Glomerular visceral epithelial cell (primary cell): Measurements from ENCODE around the gene PANX2.

Experiments used
- DNase-seq: peaks from one replicate; pipeline ENCODE4 v3.0.0-alpha.2; 2016; ENCODE audit errors: extremely low spot score

The PANX2 gene

DNA sequence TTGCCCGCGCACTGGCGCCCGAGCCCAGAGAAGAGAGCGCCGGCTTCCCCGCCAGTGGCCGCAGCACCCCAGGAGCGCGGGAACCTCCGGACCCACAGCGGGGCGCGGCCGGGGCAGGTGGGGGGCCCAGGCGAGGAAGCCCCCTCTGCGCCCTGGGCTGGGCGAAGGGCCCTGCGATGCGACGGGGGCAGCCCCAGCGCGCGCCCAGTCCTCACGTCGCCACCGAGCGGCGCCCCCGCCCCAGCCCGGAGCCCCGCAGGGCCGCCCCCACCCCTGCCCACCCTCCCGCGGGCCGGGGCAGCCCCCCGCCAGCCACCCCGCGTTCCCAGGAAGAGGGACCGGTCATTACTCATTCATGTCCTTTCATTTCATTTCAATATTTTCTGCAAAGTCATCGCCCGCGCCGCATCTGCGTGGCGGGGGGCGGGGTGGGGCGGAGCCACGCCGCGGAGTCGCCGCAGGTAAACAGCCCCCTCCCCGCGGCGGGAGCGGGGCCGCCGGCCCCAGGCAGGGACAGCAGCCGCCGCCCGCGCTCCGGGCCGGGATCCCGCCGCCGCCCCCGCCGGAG is 673 bp upstream of the PANX2 start:
- DNase-seq, result no peak

DNA sequence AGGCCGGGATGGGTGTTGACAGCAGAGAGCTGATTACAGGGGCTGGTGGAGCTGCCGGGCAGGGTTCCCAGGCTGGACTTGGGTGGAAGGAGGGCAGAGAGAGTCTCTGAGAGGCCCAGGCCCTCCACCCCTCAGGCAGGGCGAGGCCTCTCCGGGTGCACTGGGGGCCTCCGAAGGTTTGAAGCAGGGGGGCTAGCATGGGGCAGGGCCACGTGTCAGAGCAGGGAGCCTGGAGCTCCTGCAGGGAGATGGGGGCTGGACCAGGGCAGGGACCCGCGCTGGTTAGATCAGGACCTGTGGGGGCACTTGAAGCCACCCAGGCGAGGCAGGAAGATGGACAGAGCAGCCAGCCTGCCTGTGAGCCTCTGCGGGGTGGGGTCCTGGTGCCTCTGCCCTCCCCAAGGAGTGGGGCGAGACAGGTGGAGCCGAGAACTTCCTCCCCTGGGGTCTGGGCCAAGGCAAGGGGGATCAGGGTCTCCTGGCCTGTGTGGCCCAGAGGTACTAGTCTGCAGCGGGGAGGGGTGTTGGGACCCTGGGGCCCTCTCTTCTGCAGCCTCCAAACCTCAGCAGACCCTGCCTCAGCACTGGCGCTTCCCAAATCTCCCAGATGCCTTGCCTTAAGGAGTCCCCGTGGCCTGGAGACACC is 911 bp downstream of the PANX2 start:
- DNase-seq, result no peak

DNA sequence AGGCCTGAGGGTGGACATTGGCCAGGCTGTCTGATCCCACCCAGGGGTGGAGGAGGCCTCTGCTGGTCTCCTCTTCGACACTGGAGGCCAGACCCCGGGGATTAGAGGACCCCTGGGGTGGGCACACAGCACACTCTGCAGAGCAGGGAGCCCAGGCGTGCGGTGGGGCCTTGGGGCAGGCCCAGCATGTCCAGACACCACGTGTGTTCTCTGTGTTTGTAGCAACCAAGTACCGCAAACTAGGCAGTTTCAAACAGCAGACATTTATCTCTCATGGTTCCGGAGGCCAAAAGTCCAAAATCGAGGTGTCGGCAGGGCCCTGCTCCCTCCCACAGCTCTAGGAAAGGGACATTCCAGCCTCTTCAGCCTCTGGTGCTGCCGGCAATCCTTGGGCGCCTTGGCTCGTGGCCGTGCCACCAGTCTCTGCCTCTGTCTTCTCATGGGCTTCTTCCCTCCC is 1.5 kb downstream of the PANX2 start:
- DNase-seq, result no peak

DNA sequence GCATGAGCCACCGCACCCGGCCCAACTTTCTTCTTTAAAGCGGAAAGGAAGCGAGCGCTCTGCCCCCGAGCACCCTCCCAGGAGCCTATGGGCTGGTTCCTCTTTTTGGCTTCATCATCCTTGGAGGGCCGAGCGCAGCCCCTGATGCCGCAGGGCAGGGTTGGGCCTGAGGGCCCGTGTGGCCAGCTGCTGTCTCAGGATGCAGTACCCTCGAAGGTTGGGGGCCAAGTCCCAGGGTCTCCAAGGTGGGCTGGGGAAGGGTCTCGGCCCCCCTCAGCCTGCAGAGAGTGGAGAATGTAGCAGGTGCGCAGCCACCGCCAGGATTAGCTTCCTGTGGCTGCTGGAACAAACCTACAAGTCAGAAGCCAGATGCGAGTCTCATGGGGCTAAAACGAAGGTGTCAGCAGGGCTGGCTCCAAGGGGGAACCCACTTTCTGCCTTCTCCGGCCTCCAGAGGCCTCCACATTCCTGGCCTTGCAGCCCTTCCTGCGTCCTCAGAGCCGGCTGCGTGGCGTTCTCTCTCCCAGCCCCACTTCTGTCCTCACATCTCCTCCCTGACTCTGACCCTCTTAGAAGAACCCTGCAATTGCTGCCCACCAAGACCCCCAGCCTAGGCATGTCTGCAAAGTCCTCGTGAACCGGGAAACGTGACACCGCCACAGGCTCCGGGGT is 2.9 kb downstream of the PANX2 start:
- DNase-seq, result no peak

DNA sequence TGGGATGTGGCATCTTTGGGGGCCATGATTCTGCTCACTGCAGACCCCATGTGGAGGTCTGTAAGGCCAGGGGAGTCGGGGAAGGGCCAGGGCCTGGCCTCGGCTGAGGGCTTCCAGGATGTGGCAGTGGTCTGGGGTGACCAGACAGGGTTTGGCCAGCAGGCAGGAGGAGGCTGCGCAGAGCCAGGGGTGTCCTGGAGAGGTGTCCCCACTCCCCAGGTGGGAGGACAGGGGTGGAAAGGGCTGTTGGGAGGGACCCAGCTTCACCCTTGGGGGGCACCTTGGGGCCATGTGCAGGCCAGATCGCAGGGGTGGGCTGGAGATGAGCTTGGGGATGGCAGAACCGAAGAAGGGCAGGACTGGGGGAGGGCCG is 3.4 kb downstream of the PANX2 start:
- no peak for DNase-seq

DNA sequence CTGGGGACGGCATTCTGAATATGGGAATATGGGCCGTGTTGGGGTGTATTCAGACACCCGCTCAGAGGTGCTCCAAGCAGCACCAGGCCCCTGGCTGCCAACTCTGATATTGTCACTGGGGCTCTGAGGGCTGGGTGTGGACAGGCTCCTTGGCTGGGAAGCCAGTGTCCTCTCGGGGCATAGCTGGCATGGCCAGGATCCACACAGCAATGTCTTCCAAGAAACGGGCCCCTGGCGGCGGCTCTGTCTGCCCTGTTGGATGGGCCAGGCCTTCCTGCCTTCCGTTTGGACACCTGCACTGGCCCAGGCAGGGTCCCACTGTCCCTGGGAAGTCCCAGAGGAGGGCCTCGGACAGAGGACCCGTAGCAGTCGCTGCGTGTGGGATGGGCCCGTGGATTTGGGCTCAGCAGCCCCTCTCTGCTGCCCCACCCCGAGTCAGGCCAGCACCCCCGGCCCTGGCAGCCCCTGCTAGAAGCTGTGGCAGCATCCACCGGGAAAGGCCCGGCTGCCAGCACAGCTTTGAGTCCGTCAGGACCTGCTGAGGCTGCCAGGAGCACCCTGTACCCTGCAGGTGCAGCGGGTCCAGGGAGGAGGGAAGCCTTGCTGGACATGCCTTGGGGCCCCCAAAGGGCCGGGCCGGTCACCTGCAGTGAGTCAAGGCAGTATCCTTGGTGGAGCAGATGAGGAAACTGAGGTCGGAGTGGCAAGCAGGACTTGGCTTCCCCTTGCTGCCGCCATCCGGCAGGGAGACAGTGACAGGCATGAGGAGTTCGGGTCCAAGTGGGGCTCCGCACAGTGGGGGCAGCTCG is 4.1 kb downstream of the PANX2 start:
- DNase-seq, result no peak

DNA sequence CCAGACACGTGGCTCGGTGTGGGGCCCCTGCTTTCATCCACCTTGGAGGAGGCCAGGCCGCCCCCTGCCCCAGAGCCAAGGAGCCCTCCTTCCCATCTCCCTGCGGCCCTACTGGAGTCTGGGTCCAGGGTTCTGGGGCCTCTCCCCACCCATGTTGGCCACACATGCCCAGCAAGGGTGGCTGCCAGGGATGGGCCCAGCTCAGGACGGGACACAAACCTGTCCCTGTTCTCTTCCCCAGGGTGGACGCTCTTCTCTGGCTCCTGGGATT is 4.6 kb downstream of the PANX2 start:
- DNase-seq, result no peak

DNA sequence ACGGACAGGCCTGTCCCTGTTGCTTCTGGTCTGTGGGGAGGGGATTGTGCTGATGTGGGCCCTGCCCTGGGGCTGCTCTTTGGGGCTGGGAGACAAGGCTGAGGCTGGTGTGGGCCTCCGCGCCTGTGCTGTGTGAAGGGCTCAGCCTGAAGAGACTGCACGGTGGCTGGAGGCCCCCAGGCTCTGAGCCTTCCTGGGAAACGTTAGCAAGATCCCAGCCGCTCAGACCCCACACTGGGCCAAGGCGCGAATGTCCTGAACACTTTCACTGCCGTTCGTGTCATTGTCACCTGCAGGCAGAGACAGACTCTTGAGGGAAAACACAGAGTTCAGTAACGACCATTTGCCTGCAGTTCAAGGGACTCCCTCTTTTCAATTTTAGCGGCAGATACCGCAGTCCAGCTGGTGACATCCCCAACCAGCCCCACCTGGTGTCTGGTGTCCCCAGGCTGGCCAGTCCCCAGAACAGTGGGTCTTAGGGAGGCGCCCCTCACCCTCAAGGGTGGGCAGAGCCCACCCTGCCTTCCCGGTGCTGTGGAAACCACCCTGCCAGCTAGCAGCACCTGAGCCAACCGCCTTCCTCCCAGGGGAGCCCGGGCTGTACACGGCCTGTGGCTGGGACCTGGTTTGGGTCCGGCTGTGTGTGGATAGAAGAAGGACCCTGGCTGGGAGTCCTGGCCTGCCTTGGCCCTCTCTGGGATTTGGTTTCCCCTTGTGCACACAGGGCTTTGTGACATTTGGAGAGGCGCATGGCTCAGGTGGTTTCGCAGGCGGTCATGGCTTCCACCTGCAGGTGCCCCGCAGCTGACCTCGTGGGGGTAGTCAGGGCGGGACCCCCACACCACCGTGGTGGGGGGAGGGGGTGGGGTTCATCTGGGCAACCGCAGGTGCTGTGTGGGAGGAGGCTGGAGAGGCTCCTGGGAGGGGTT is 5.7 kb downstream of the PANX2 start:
- DNase-seq, result no peak

DNA sequence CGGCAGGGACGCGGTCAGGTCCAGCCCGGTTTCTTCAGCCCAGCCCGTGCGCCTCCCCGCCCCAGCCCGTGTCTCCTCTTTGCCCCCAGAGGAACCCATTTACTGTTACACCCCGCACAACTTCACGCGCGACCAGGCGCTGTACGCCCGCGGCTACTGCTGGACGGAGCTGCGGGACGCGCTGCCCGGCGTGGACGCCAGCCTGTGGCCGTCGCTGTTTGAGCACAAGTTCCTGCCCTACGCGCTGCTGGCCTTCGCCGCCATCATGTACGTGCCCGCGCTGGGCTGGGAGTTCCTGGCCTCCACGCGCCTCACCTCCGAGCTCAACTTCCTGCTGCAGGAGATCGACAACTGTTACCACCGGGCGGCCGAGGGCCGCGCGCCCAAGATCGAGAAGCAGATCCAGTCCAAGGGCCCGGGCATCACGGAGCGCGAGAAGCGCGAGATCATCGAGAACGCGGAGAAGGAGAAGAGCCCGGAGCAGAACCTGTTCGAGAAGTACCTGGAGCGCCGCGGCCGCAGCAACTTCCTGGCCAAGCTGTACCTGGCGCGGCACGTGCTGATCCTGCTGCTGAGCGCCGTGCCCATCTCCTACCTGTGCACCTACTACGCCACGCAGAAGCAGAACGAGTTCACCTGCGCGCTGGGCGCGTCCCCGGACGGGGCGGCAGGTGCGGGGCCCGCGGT is 6.5 kb downstream of the PANX2 start:
- DNase-seq, result no peak

DNA sequence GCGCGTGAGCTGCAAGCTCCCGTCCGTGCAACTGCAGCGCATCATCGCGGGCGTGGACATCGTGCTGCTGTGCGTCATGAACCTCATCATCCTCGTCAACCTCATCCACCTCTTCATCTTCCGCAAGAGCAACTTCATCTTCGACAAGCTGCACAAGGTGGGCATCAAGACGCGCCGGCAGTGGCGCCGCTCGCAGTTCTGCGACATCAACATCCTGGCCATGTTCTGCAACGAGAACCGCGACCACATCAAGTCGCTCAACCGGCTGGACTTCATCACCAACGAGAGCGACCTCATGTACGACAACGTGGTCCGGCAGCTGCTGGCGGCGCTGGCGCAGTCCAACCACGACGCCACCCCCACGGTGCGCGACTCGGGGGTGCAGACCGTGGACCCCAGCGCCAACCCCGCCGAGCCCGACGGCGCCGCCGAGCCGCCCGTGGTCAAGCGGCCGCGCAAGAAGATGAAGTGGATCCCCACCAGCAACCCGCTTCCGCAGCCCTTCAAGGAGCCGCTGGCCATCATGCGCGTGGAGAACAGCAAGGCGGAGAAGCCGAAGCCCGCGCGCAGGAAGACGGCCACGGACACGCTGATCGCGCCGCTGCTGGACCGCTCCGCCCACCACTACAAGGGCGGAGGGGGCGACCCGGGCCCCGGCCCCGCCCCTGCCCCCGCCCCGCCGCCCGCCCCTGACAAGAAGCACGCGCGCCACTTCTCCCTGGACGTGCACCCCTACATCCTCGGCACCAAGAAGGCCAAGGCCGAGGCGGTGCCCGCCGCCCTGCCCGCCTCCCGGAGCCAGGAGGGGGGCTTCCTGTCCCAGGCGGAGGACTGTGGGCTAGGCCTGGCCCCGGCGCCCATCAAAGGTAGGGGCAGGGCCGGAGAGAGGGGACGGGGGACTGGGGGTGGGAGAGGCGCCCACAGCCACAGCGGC is 7.3 kb downstream of the PANX2 start:
- no peak for DNase-seq

DNA sequence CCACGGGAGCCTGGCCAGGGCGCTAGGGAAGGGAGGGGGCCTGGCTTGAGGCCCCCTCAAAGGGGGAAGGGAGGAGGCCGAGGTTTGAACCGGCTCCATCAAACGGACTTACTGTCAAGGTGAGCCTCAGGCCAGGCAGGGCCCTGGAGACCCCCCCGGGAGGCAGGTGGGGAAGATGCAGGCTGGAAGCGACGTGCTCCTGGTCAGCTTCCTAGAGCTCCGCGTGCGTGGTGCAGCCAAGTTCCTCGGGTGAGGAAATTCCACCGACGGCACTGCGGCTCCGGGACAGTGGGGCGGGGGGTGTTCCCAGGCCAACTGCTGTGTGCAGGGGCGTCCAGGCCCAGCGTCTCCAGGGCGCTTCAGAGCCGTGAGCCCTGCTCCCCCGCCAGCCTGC is 7.9 kb downstream of the PANX2 start:
- DNase-seq, result no peak

DNA sequence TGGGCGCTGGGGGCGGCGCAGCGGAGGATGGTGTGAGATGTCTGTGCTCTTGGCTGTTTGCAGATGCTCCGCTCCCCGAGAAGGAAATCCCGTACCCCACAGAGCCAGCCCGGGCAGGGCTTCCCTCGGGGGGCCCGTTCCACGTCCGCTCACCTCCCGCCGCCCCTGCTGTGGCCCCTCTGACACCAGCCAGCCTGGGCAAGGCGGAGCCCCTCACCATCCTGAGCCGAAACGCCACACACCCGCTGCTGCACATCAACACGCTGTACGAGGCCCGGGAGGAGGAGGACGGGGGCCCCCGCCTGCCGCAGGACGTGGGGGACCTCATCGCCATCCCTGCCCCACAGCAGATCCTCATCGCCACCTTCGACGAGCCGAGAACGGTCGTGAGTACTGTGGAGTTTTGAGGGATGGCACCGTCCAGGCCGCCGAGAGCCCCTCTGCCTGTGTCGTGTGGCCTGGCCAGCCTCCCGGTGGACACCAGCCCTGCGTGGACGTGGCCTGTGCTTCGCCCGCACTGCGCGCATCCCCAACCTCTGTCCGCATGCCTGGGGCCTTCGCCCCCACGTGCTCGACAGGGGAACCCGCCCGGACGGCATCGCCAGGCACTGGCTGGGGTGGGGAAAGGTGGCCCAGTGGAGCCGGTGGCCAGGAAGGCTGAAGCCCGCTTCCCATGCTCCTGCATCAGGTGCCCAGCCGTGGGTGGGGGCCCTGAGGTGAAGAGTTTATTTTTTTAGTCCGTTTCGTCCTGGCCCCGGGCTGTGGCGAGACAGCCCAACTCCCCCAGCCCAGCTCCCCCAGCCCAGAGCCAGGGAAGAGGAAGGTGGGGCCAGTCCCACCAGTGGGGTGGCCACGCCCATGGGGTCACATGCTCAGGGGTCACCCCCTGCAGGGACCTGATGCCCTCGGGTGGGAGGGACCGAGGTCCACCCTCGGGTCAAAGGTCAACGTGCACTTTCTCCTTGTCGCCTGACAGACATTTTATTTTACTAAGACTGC is 8.6 kb downstream of the PANX2 start:
- DNase-seq, result no peak

DNA sequence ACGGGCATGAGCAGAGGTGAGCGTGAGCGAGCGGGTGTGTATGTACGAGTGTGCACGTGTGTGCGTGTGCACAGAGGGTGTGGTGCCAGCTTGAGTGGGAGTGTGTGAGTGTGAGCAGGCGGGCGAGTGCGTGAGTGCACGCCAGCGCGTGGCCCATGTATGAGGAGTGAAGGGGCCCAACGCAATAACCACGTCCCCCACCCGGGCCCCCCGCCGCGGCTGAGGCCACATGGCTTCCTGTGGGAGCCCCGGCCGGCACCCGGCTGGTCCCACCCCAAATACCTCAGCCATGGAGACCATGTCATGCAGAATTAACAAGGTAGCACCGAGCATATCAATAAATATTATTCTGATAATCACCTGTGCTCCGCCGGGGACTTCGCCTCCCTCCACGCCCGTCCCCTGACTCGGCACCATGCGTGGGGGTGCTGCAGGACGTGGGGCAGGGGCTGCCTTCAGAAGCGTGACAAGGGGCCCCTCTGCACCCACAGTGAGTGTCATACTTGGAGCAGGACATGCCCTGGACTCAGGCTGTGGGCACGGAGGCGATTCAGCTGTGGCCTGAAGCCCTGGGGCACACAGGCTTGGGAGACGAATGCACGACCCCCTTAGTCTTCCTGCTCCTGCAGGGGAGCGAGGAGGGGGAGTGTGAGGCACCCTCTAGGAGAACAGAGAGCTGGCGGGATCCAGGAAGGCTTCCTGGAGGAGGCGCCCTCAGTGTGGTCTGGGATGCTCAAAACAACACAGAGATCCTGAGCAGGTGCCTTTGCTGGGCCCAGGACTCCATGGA is 9.6 kb downstream of the PANX2 start:
- DNase-seq, result no peak

DNA sequence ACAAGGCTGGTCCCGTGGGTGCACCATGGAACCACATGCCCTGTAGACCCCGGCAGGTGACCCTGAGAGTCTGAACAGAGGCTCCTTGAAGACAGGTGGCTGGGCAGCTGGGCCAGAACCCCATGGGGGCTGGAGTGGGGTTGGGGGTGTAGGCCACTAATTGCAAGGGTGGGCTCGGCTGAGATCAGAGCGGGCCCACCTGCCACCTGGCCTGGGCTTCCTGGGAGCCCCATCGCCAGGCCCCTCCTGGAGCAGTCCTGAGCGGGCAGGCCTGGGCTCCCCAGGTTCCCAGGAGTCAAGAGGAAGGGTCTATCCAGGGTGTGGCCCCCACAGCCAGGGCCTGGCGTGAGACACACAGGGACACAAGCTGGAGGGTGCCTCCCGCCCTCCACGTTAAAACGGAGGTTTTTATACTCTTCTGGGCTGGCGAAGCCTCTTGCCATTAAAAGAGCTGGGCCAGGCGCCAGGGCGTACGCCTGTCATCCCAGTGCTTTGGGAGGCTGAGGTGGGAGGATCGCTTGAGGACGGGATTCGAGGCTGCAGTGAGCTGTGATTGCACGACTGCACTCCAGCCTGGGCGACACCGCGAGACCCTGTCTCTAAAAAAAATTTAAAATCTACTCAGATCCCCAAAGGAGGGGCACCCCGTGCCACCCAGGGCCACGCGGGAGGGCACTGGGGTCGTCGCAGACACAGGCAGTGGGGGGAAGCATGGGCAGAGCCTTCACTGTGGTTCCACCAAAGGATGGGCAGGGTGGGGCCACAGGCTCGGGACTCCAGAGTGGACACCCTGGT is 10.4 kb downstream of the PANX2 start:
- no peak for DNase-seq

DNA sequence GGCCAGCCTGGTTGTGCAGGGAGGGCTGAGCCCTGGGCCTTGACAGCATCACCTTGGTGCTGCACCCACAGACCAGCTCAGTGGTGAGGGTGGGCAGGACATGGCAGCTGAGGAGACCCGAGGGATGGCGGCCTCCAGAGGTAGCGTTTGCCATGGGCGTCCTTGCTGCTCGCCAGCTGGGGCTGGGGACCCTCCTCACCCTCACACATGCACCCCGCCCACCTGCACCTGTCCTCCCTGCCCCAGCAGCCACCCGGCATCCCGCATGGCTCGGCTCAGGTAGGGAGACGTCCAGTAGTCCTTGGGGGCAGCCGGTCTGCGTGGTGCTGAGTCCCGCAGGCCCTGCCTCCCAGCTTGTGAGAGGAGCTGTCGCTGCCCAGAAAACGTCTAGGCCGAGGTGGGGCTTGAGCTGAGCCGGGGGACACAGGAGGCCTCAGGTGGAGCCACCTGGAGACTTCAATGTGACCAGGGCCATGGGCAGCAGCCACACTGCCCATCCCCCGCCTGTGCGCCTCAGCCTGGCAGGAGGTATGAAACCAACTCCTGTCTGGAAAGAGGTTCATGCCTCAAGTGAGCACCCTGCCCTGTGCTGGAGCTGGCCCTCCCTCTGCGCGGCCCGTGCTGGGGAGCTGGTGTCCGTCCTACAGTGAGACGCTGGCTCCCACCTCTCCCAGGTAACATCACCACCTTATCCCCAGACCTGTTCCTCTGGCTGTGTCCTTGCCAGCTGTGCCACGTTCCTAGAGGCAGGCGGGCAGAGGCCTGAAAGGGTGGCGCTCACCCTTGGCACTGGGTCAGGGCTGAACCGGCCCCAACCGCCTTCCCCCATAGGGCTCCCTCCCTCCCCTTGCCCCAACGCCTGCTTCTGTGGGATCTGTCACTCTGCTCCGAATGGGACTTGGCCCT is 11.9 kb downstream of the PANX2 start:
- no peak for DNase-seq
